Mucosa of descending colon (tissue), 3 donors: ENCODE results near the gene COA1. TPM values are rescaled to one million over a fixed set of nuclear protein-coding genes. Genes with fewer than 3 reads are reported as not detected.
A peak's percentile ranks its signal among the peaks of the same experiment; 100 is the strongest.
"Not testable (repeated sequence)": the region's sequence is repeated elsewhere in the genome, so short reads cannot be mapped to it uniquely, and the experiment has no call there.

Experiments
- ATAC-seq: fragments of 200-7000 bp; cut with Tn5 transposase; one replicate; pipeline ENCODE4 v1.9.1; 2020; ENCODE audit warnings: mild to moderate bottlenecking, moderate library complexity
- DNase-seq, 3 donors: peaks; one replicate each; pipeline ENCODE4 v3.0.0-alpha.2; 2020
- H3K36me3 ChIP-seq: fragments of 200-600 bp; one replicate; pipeline ENCODE4 v1.8.0; 2021; ENCODE audit warnings: low read depth, mild to moderate bottlenecking
- H3K4me1 ChIP-seq: fragments of 200-600 bp; one replicate; pipeline ENCODE4 v1.8.0; 2021; ENCODE audit warnings: low read depth, mild to moderate bottlenecking
- H3K4me3 ChIP-seq: fragments of 200-600 bp; one replicate; pipeline ENCODE4 v1.8.0; 2021; ENCODE audit warnings: mild to moderate bottlenecking
- H3K9me3 ChIP-seq: fragments of 200-600 bp; one replicate; pipeline ENCODE4 v1.8.0; 2021; ENCODE audit warnings: mild to moderate bottlenecking
- CTCF ChIP-seq: fragments of 200-600 bp; IDR thresholded peaks from one replicate; pipeline ENCODE4 v1.8.0; 2022; ENCODE audit warnings: antibody characterized with exemption, mild to moderate bottlenecking
- intact Hi-C, 2 donors: fragments of 100-400 bp; cut with DNase I in 1 of 2; cut with micrococcal nuclease in 1 of 2; formaldehyde crosslinking; loops; one replicate each; pipeline versions ENCODE4 v1.11.0 to v1.11.1; 2022; cut with DNase I, micrococcal nuclease
- total RNA-seq, 3 donors: library from RNA; stranded (reverse); fragmentation: NEBNext Ultra II Directional in 2 of 3; extraction: Animal tissue kit (Norgen Biotek cat#: 25700) in 2 of 3; gene quantifications; one replicate each; pipeline versions ENCODE4 v1.2.1 to v1.2.4, GENCODE V29; 2021 to 2023
- donor health status: DM: no; HTN: no; CAD: no; lungs with moderate emphysema.
- donor health status: DM: no; HTN: no; CAD: no.
- donor health status: DM: no; HTN: yes; CAD: no.

The COA1 gene
- total RNA-seq, 3 donors from 2014 or later: 35.1 to 42.1 (median 38.8) TPM

GRCh38 chr7:43677864-43678263, 51.5 kb downstream of the COA1 start:
- DNase-seq (no peak), ATAC-seq (no peak)
- Histone ChIP-seq H3K36me3 (no peaks in the 10 kb centered on the region), H3K9me3 (no peaks in the 10 kb centered on the region), H3K4me3 (no peak overlapping the region), H3K4me1 (peaks cover 6% of the 10 kb centered on the region)
- intact Hi-C loops: no loop called here
- TF ChIP-seq CTCF: no peak

- H3K36me3 ChIP-seq: no peaks in the 10 kb centered on the region
- no peak for DNase-seq
- H3K4me3 ChIP-seq: no peak overlapping the region
- peaks cover 7% of the 10 kb centered on the region for H3K9me3 ChIP-seq
- peaks cover 6% of the 10 kb centered on the region for H3K4me1 ChIP-seq
- no peak for TF ChIP-seq CTCF
- intact Hi-C loops: no loop called here
- peak; percentile 96 for ATAC-seq
These were observed 54.5 kb downstream of the COA1 start for GRCh38 chr7:43674559-43675436.

- intact Hi-C loops, ATAC-seq, DNase-seq, H3K36me3 ChIP-seq, H3K4me1 ChIP-seq, H3K4me3 ChIP-seq, H3K9me3 ChIP-seq: not testable (repeated sequence)
These were observed 55.9 kb downstream of the COA1 start for GRCh38 chr7:43673243-43673976.

GRCh38 chr7:43671521-43671920, 57.8 kb downstream of the COA1 start:
- intact Hi-C loops: no loop called here
- TF ChIP-seq CTCF: no peak
- H3K4me1 ChIP-seq: peaks cover 6% of the 10 kb centered on the region
- H3K4me3 ChIP-seq: no peak overlapping the region
- DNase-seq (no peak), ATAC-seq (no peak)
- H3K9me3 ChIP-seq: peaks cover 7% of the 10 kb centered on the region
- no peaks in the 10 kb centered on the region for H3K36me3 ChIP-seq

GRCh38 chr7:43669286-43670081, 59.8 kb downstream of the COA1 start:
- intact Hi-C loops: no loop called here
- DNase-seq (peak in 2 of 3 donors; percentile 18 to 60), ATAC-seq (peak; percentile 27)
- Histone ChIP-seq H3K4me3 (no peak overlapping the region), H3K9me3 (peaks cover 7% of the 10 kb centered on the region), H3K4me1 (peaks cover 3% of the 10 kb centered on the region), H3K36me3 (no peaks in the 10 kb centered on the region)
- no peak for TF ChIP-seq CTCF
